Activated T-cell treated with anti-CD3 and anti-CD28 coated beads, Interleukin-2, amount 50 U/mL, for 4 hours (primary cell): ENCODE measurements around the gene RAB11FIP3. TPM values are rescaled to one million over a fixed set of nuclear protein-coding genes. Genes with fewer than 3 reads are reported as not detected.
"Not testable (repeated sequence)": the region's sequence is repeated elsewhere in the genome, so short reads cannot be mapped to it uniquely, and the experiment has no call there.

Experiments
- ATAC-seq, 2 donors: fragments of 200-7000 bp; cut with Tn5 transposase; one replicate each; pipeline ENCODE4 v1.10.0; 2021
- DNase-seq: peaks from one replicate; pipeline ENCODE4 v3.0.0-alpha.2; 2020
- H3K27me3 Mint-ChIP-seq: one replicate; pipeline ENCODE4 v1.8.0; 2021; ENCODE audit warnings: low read depth, mixed read lengths
- H3K36me3 Mint-ChIP-seq: one replicate; pipeline ENCODE4 v1.8.0; 2022; ENCODE audit warnings: mixed read lengths; ENCODE audit not compliant: insufficient read depth
- H3K4me1 Mint-ChIP-seq: one replicate; pipeline ENCODE4 v1.8.0; 2021; ENCODE audit warnings: low read depth, mixed read lengths
- H3K4me3 Mint-ChIP-seq: one replicate; pipeline ENCODE4 v1.8.0; 2021; ENCODE audit warnings: mild to moderate bottlenecking, moderate library complexity, mixed read lengths
- H3K9me3 Mint-ChIP-seq: one replicate; pipeline ENCODE4 v1.8.0; 2021; ENCODE audit warnings: mixed read lengths
- total RNA-seq, 3 donors: library from RNA; stranded (reverse); gene quantifications; one replicate each; pipeline ENCODE4 v1.2.1, GENCODE V29; 2021

Gene RAB11FIP3
- total RNA-seq, 3 donors from 2014 or later, result 28.2 to 31.3 (median 28.8) TPM

GRCh38 chr16:474420-475122, 49.1 kb downstream of the RAB11FIP3 start:
- no peaks in the 10 kb centered on the region for H3K4me1 Mint-ChIP-seq
- H3K36me3 Mint-ChIP-seq, result peaks cover 12% of the 10 kb centered on the region
- ATAC-seq (no peak), DNase-seq (no peak)
- H3K27me3 Mint-ChIP-seq, result no peaks in the 10 kb centered on the region
- H3K4me3 Mint-ChIP-seq, result no peak overlapping the region
- H3K9me3 Mint-ChIP-seq, result no peaks in the 10 kb centered on the region

GRCh38 chr16:476039-476438, 50.6 kb downstream of the RAB11FIP3 start:
- Mint-ChIP-seq H3K4me1 (no peaks in the 10 kb centered on the region), H3K27me3 (no peaks in the 10 kb centered on the region)

GRCh38 chr16:477301-478157, 52.1 kb downstream of the RAB11FIP3 start:
- no peak for DNase-seq
- H3K9me3 Mint-ChIP-seq, result no peaks in the 10 kb centered on the region
- H3K27me3 Mint-ChIP-seq, result no peaks in the 10 kb centered on the region
- no peak overlapping the region for H3K4me3 Mint-ChIP-seq
- no peaks in the 10 kb centered on the region for H3K4me1 Mint-ChIP-seq
- peaks cover 12% of the 10 kb centered on the region for H3K36me3 Mint-ChIP-seq
- ATAC-seq, result no peak

More at GRCh38 chr16:476039-476438, 50.6 kb downstream of the RAB11FIP3 start:
- Mint-ChIP-seq H3K9me3 (no peaks in the 10 kb centered on the region), H3K4me3 (no peak overlapping the region), H3K36me3 (peaks cover 12% of the 10 kb centered on the region)
- ATAC-seq (no peak), DNase-seq (no peak)

- not testable (repeated sequence) for H3K4me3 Mint-ChIP-seq, H3K36me3 Mint-ChIP-seq, H3K4me1 Mint-ChIP-seq, H3K27me3 Mint-ChIP-seq, ATAC-seq, H3K9me3 Mint-ChIP-seq, DNase-seq
Observed at GRCh38 chr16:478287-478686, 52.8 kb downstream of the RAB11FIP3 start.

- Mint-ChIP-seq H3K4me3 (no peak overlapping the region), H3K36me3 (no peaks in the 10 kb centered on the region), H3K27me3 (no peaks in the 10 kb centered on the region), H3K9me3 (no peaks in the 10 kb centered on the region), H3K4me1 (no peaks in the 10 kb centered on the region)
- DNase-seq (no peak), ATAC-seq (no peak)
Observed at GRCh38 chr16:482468-483185, 57.2 kb downstream of the RAB11FIP3 start.

GRCh38 chr16:483341-484075, 58.1 kb downstream of the RAB11FIP3 start:
- no peaks in the 10 kb centered on the region for H3K9me3 Mint-ChIP-seq
- no peaks in the 10 kb centered on the region for H3K27me3 Mint-ChIP-seq
- no peaks in the 10 kb centered on the region for H3K4me1 Mint-ChIP-seq
- ATAC-seq (no peak), DNase-seq (no peak)
- peaks cover 2% of the 10 kb centered on the region for H3K36me3 Mint-ChIP-seq
- H3K4me3 Mint-ChIP-seq, result no peak overlapping the region

- no peak for DNase-seq
- Mint-ChIP-seq H3K4me3 (no peak overlapping the region), H3K9me3 (no peaks in the 10 kb centered on the region), H3K27me3 (no peaks in the 10 kb centered on the region), H3K4me1 (no peaks in the 10 kb centered on the region), H3K36me3 (peaks cover 15% of the 10 kb centered on the region)
- no peak for ATAC-seq
Observed at GRCh38 chr16:489606-490005, 64.2 kb downstream of the RAB11FIP3 start.

GRCh38 chr16:490768-491167, 65.3 kb downstream of the RAB11FIP3 start:
- Mint-ChIP-seq H3K4me1 (no peaks in the 10 kb centered on the region), H3K9me3 (no peaks in the 10 kb centered on the region), H3K36me3 (peaks cover 15% of the 10 kb centered on the region), H3K4me3 (no peak overlapping the region), H3K27me3 (no peaks in the 10 kb centered on the region)
- DNase-seq, result no peak
- no peak for ATAC-seq

GRCh38 chr16:491220-491919, 65.9 kb downstream of the RAB11FIP3 start:
- no peaks in the 10 kb centered on the region for H3K27me3 Mint-ChIP-seq
- ATAC-seq (no peak), DNase-seq (no peak)
- peaks cover 15% of the 10 kb centered on the region for H3K36me3 Mint-ChIP-seq
- H3K4me3 Mint-ChIP-seq, result no peak overlapping the region
- H3K4me1 Mint-ChIP-seq, result no peaks in the 10 kb centered on the region
- H3K9me3 Mint-ChIP-seq, result no peaks in the 10 kb centered on the region

GRCh38 chr16:492211-492875, 66.9 kb downstream of the RAB11FIP3 start:
- DNase-seq (no peak), ATAC-seq (no peak)
- Mint-ChIP-seq H3K27me3 (no peaks in the 10 kb centered on the region), H3K4me3 (no peak overlapping the region), H3K36me3 (peaks cover 15% of the 10 kb centered on the region), H3K9me3 (no peaks in the 10 kb centered on the region), H3K4me1 (no peaks in the 10 kb centered on the region)

GRCh38 chr16:494676-495075, 69.2 kb downstream of the RAB11FIP3 start:
- not testable (repeated sequence) for H3K4me3 Mint-ChIP-seq, ATAC-seq, H3K36me3 Mint-ChIP-seq, H3K27me3 Mint-ChIP-seq, DNase-seq, H3K4me1 Mint-ChIP-seq, H3K9me3 Mint-ChIP-seq

GRCh38 chr16:495127-495748, 69.8 kb downstream of the RAB11FIP3 start:
- H3K27me3 Mint-ChIP-seq, result no peaks in the 10 kb centered on the region
- no peaks in the 10 kb centered on the region for H3K9me3 Mint-ChIP-seq
- H3K36me3 Mint-ChIP-seq, result peaks cover 8% of the 10 kb centered on the region
- H3K4me3 Mint-ChIP-seq, result no peak overlapping the region
- ATAC-seq (no peak), DNase-seq (no peak)
- H3K4me1 Mint-ChIP-seq, result no peaks in the 10 kb centered on the region
